SK-N-SH (cell line): ENCODE measurements around the gene KCNJ12. TPM values are rescaled to one million over a fixed set of nuclear protein-coding genes. Genes with fewer than 3 reads are reported as not detected.

Experiments
- CTCF ChIA-PET: fragments of 300-600, 350-600 bp; formaldehyde crosslinking; extraction: SDS; loops from one replicate; lab custom pipeline; 2021; lab: Yijun Ruan, JAX
- POLR2A ChIA-PET: fragments of 350-600 bp; sonication (Branson Sonifier 250); formaldehyde crosslinking; extraction: SDS; loops from one replicate; lab custom pipeline; 2020; ENCODE audit warnings: antibody characterized with exemption, inconsistent platforms; lab: Yijun Ruan, JAX
- DNase-seq: peaks from one replicate; pipeline ENCODE4 v3.0.0; 2012
- H2AFZ ChIP-seq: fragments of 200-600 bp; sonication (generic); 2 replicates; pipeline ENCODE4 v1.8.1; 2016; ENCODE audit warnings: antibody characterized with exemption, mild to moderate bottlenecking, low read depth
- H3F3A ChIP-seq: fragments of 200-600 bp; sonication (generic); replicated peaks from 2 replicates; pipeline ENCODE3; 2016; ENCODE audit warnings: antibody characterized with exemption, mild to moderate bottlenecking; ENCODE audit not compliant: insufficient read depth
- H3K27ac ChIP-seq, 2 experiments: fragments of 200-500 bp in 1 of 2; fragments of 200-600 bp in 1 of 2; sonication (Bioruptor generic) in 1 of 2; sonication (generic), shearing (Covaris generic) in 1 of 2; 2 replicates each; pipeline versions ENCODE4 v1.5.1 to v1.6.1; 2014 to 2016; ENCODE audit warnings: low read depth in 2 of 2, inconsistent platforms in 1 of 2, low read length in 1 of 2, mild to moderate bottlenecking in 1 of 2, mixed read lengths in 1 of 2
- H3K27me3 ChIP-seq: fragments of 200-600 bp; sonication (generic), shearing (Covaris generic); 2 replicates; pipeline ENCODE4 v1.6.1; 2016; ENCODE audit warnings: mixed run types; ENCODE audit not compliant: insufficient read depth
- H3K36me3 ChIP-seq, 2 experiments: fragments of 200-500 bp in 1 of 2; fragments of 200-600 bp in 1 of 2; sonication (Bioruptor generic) in 1 of 2; sonication (generic) in 1 of 2; replicated peaks in 1 of 2; 2 replicates each; pipeline versions ENCODE3 to v1.5.1; 2014 to 2016; ENCODE audit warnings: low read length in 1 of 2, mild to moderate bottlenecking in 1 of 2; ENCODE audit not compliant: insufficient read depth in 2 of 2, control insufficient read depth in 1 of 2
- H3K4me1 ChIP-seq, 2 experiments: fragments of 200-500 bp in 1 of 2; fragments of 200-600 bp in 1 of 2; sonication (Bioruptor generic) in 1 of 2; sonication (generic), shearing (Covaris generic) in 1 of 2; 2 replicates each; pipeline versions ENCODE4 v1.5.1 to v1.6.1; 2014 to 2016; ENCODE audit warnings: low read depth in 1 of 2, low read length in 1 of 2, mixed run types in 1 of 2; ENCODE audit not compliant: insufficient read depth in 2 of 2, control insufficient read depth in 1 of 2
- H3K4me2 ChIP-seq: fragments of 200-600 bp; sonication (generic), shearing (Covaris generic); 2 replicates; pipeline ENCODE4 v1.6.1; 2017; ENCODE audit warnings: mixed run types
- H3K4me3 ChIP-seq, 2 experiments: fragments of 200-500 bp in 1 of 2; fragments of 200-600 bp in 1 of 2; sonication (Bioruptor generic) in 1 of 2; sonication (generic), shearing (Covaris generic) in 1 of 2; 2 replicates each; pipeline versions ENCODE4 v1.5.1 to v1.8.1; 2014 to 2016; ENCODE audit warnings: low read depth in 2 of 2, inconsistent platforms in 1 of 2, low read length in 1 of 2, mild to moderate bottlenecking in 1 of 2, mixed read lengths in 1 of 2, moderate library complexity in 1 of 2
- H3K79me2 ChIP-seq: fragments of 200-600 bp; sonication (generic); 2 replicates; pipeline ENCODE4 v1.8.1; 2017; ENCODE audit warnings: mild to moderate bottlenecking; ENCODE audit not compliant: insufficient read depth
- H3K9ac ChIP-seq: fragments of 200-600 bp; sonication (generic); 2 replicates; pipeline ENCODE4 v1.6.1; 2017; ENCODE audit warnings: mixed run types
- H3K9me2 ChIP-seq: fragments of 200-600 bp; sonication (generic); 2 replicates; pipeline ENCODE4 v1.6.1; 2017; ENCODE audit warnings: mixed run types
- H3K9me3 ChIP-seq: fragments of 200-600 bp; sonication (generic); 2 replicates; pipeline ENCODE4 v1.6.1; 2017; ENCODE audit warnings: mixed run types, mild to moderate bottlenecking, moderate library complexity
- H4K20me1 ChIP-seq: fragments of 200-600 bp; sonication (generic); 2 replicates; pipeline ENCODE4 v1.6.1; 2017; ENCODE audit warnings: mild to moderate bottlenecking, mixed run types; ENCODE audit not compliant: insufficient read depth
- ELF1 ChIP-seq: IDR thresholded peaks from 2 replicates; pipeline ENCODE4 v1.4.0; 2012
- EP300 ChIP-seq, 2 experiments: IDR thresholded peaks; 2 replicates each; pipeline versions ENCODE4 v1.4.0 to v1.6.1; 2012; ENCODE audit warnings: borderline replicate concordance in 1 of 2, low read depth in 1 of 2, low read length in 1 of 2
- FOXM1 ChIP-seq: IDR thresholded peaks from 2 replicates; pipeline ENCODE4 v1.4.0; 2012; ENCODE audit warnings: low read depth, mild to moderate bottlenecking
- GATA2 ChIP-seq: sonication (generic); formaldehyde crosslinking; IDR thresholded peaks from 2 replicates; pipeline ENCODE4 v1.5.0; 2020; ENCODE audit warnings: mild to moderate bottlenecking, missing genetic modification reagents
- NFIC ChIP-seq: IDR thresholded peaks from 2 replicates; pipeline ENCODE4 v1.4.0; 2012; ENCODE audit warnings: borderline replicate concordance
- POLR2AphosphoS5 ChIP-seq: IDR thresholded peaks from 2 replicates; pipeline ENCODE4 v1.6.1; 2012; ENCODE audit warnings: low read depth, low read length
- RAD21 ChIP-seq: IDR thresholded peaks from 2 replicates; pipeline ENCODE4 v1.6.1; 2012; ENCODE audit warnings: mild to moderate bottlenecking, low read length
- SIN3A ChIP-seq: IDR thresholded peaks from 2 replicates; pipeline ENCODE4 v1.6.1; 2012; ENCODE audit warnings: low read depth, mild to moderate bottlenecking, low read length, moderate library complexity, borderline replicate concordance
- SMC3 ChIP-seq: IDR thresholded peaks from 2 replicates; pipeline ENCODE4 v1.6.1; 2012; ENCODE audit warnings: low read depth, low read length, improper control_type of control experiment
- TAF1 ChIP-seq: IDR thresholded peaks from 2 replicates; pipeline ENCODE4 v1.6.1; 2012; ENCODE audit warnings: low read depth, mild to moderate bottlenecking, low read length, moderate library complexity, borderline replicate concordance
- TEAD4 ChIP-seq: IDR thresholded peaks from 2 replicates; pipeline ENCODE4 v1.4.0; 2012; ENCODE audit warnings: mild to moderate bottlenecking, borderline replicate concordance; ENCODE audit not compliant: insufficient read depth
- USF2 ChIP-seq: fragments of 150-350 bp; IDR thresholded peaks from 2 replicates; pipeline ENCODE4 v1.6.1; 2017; ENCODE audit warnings: antibody characterized with exemption, low read length, low read depth, borderline replicate concordance
- YY1 ChIP-seq: IDR thresholded peaks from 2 replicates; pipeline ENCODE4 v1.4.0; 2012; ENCODE audit warnings: low read depth, mild to moderate bottlenecking
- WGBS: methylation state at CpG from one replicate; pipeline ENCODE4 v1.1.6; 2017; ENCODE audit warnings: low lambda C conversion rate; 5-methylcytosine and 5-hydroxymethylcytosine counted together
- polyA plus RNA-seq, 3 experiments: library from polyadenylated mRNA; depleted of rRNA; stranded (reverse); fragments of >200 nt; gene quantifications; 2 replicates each; pipeline ENCODE4 v1.2.3, GENCODE V29; 2012
- TF ChIP-seq, protein P1 (sequence below): fragments of 150-350 bp; IDR thresholded peaks from 2 replicates; pipeline ENCODE4 v1.6.1; 2016; ENCODE audit warnings: mild to moderate bottlenecking, low read depth, low read length
- TF ChIP-seq, protein P2 (sequence below): IDR thresholded peaks from 2 replicates; pipeline ENCODE4 v1.6.1; 2012; ENCODE audit warnings: mild to moderate bottlenecking, low read depth, low read length, moderate library complexity

Gene KCNJ12
- polyA plus RNA-seq, 1 of the 3 experiments (the other 2 are of a cell fraction), result 0.36 TPM

DNA sequence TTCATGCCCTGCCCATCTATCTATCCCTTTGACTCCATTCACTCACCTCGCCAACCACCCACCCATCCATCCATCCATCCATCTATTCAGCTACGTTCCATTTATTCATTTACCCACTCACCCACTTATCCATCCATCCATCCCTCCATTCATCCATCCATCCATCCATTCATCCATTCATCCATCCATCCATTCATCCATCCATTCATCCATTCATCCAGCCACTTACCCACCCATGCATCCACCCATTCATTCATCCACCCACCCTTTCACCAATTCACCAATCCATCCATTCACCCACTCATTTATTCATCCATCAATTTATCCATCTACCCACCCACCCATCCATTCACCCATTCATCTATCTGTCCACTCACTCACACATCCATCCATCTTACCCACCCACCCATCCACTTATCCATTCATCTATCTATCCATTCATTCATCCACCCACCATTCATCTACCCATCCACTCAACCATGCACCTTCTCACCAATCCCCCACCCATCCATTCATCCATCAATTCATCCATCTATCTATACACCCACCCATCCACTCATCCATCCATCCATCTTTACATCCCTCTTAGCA lies 19.5 kb upstream of the KCNJ12 start:
- H3K9me2 ChIP-seq, result no peaks in the 10 kb centered on the region
- H3K4me2 ChIP-seq, result no peak overlapping the region
- no peak overlapping the region for H3K27ac ChIP-seq
- H2AFZ ChIP-seq, result no peak overlapping the region
- ChIA-PET POLR2A (no interaction called here), CTCF (interaction anchor here (1.4 kb wide), 1 partner anchor 100 kb away, joined by 3 read pairs; no protein-coding TSS in a partner anchor)
- no peak overlapping the region for H3K9ac ChIP-seq
- H3K36me3 ChIP-seq, result no peaks in the 10 kb centered on the region
- H3K27me3 ChIP-seq, result no peaks in the 10 kb centered on the region
- H3K4me1 ChIP-seq, result peaks cover 0 to 23% of the 10 kb centered on the region in 2 experiments; a peak in 1 of 4 replicates
- no peaks in the 10 kb centered on the region for H4K20me1 ChIP-seq
- no peaks in the 10 kb centered on the region for H3K79me2 ChIP-seq
- no peak for DNase-seq
- no peaks in the 10 kb centered on the region for H3K9me3 ChIP-seq
- no peak for TF ChIP-seq TAF1
- no peak for TF ChIP-seq SMC3
- TF ChIP-seq GATA2, result no peak
- TF ChIP-seq TEAD4, result no peak
- TF ChIP-seq RAD21, result no peak
- TF ChIP-seq, protein P1, sequence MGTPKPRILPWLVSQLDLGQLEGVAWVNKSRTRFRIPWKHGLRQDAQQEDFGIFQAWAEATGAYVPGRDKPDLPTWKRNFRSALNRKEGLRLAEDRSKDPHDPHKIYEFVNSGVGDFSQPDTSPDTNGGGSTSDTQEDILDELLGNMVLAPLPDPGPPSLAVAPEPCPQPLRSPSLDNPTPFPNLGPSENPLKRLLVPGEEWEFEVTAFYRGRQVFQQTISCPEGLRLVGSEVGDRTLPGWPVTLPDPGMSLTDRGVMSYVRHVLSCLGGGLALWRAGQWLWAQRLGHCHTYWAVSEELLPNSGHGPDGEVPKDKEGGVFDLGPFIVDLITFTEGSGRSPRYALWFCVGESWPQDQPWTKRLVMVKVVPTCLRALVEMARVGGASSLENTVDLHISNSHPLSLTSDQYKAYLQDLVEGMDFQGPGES, result no peak
- TF ChIP-seq ELF1, result no peak
- TF ChIP-seq FOXM1, result no peak
- TF ChIP-seq, protein P2, sequence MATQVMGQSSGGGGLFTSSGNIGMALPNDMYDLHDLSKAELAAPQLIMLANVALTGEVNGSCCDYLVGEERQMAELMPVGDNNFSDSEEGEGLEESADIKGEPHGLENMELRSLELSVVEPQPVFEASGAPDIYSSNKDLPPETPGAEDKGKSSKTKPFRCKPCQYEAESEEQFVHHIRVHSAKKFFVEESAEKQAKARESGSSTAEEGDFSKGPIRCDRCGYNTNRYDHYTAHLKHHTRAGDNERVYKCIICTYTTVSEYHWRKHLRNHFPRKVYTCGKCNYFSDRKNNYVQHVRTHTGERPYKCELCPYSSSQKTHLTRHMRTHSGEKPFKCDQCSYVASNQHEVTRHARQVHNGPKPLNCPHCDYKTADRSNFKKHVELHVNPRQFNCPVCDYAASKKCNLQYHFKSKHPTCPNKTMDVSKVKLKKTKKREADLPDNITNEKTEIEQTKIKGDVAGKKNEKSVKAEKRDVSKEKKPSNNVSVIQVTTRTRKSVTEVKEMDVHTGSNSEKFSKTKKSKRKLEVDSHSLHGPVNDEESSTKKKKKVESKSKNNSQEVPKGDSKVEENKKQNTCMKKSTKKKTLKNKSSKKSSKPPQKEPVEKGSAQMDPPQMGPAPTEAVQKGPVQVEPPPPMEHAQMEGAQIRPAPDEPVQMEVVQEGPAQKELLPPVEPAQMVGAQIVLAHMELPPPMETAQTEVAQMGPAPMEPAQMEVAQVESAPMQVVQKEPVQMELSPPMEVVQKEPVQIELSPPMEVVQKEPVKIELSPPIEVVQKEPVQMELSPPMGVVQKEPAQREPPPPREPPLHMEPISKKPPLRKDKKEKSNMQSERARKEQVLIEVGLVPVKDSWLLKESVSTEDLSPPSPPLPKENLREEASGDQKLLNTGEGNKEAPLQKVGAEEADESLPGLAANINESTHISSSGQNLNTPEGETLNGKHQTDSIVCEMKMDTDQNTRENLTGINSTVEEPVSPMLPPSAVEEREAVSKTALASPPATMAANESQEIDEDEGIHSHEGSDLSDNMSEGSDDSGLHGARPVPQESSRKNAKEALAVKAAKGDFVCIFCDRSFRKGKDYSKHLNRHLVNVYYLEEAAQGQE, result no peak
- no peak for TF ChIP-seq USF2
- no peak for TF ChIP-seq POLR2AphosphoS5
- no peak for TF ChIP-seq YY1
- no peak for TF ChIP-seq SIN3A
- TF ChIP-seq NFIC, result no peak
- TF ChIP-seq EP300 (IDR thresholded peaks at IDR 0.05; ENCODE audit: borderline replicate concordance in 1 of 2, low read depth in 1 of 2, low read length in 1 of 2), result no peak
- WGBS, result 64% methylated on average over 2 of the region's 2 CpGs
- no peaks in the 10 kb centered on the region for H3F3A ChIP-seq
- H3K4me3 ChIP-seq, result no peak overlapping the region
